ENCODE measurements around the gene LRMDA. TPM values are rescaled to one million over a fixed set of nuclear protein-coding genes. Genes with fewer than 3 reads are reported as not detected.

Gene LRMDA
- polyA plus RNA-seq, 1 donor (not counting 4 experiments of a cell fraction or from before 2014, with no cell fraction given): not detected

DNA sequence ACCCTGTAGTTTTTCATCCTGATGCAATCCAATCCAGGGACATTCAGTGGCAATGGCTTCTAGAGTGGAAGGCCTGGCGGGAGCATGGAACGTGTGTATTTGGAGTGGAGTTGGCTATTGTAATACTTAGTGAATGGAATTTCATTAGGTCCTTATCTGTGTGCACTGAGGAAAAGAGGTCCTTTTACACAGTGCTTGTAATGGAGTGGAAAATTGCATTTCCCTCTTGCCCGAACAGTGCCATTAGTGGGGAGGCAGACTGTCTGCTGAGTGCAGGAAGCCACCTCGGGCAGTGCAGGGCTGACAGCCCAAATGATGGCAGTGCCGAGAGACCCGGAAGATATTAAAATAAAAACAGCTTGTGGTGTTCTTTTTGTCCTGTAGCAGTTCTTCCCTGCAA, 786.6 kb downstream of the LRMDA start:
- Histone ChIP-seq H3K9me3 (ENCODE audit: control insufficient read depth, low read depth, low read length) (no peaks in the 10 kb centered on the region), H3K79me2 (ENCODE audit: control insufficient read depth, insufficient read depth, low read length) (no peaks in the 10 kb centered on the region), H3K9ac (ENCODE audit: control insufficient read depth, extremely low read depth, insufficient read depth, low read length) (no peak overlapping the region), H3K4me3 (ENCODE audit: control insufficient read depth in 2 of 3, extremely low read depth in 1 of 3, insufficient read depth in 2 of 3, low read depth in 1 of 3, low read length in 3 of 3) (no peak overlapping the region), H4K20me1 (ENCODE audit: control insufficient read depth, extremely low read depth, insufficient read depth, low read length) (no peaks in the 10 kb centered on the region), H3K27ac (ENCODE audit: control insufficient read depth, insufficient read depth, low read length) (no peak overlapping the region), H3K4me1 (ENCODE audit: control insufficient read depth, extremely low read depth, insufficient read depth, low read length) (no peaks in the 10 kb centered on the region), H3K9me1 (ENCODE audit: control insufficient read depth, extremely low read depth, insufficient read depth, low read length) (no peaks in the 10 kb centered on the region), H3K27me3 (ENCODE audit: control insufficient read depth, extremely low read depth, insufficient read depth, low read length) (no peaks in the 10 kb centered on the region), H3K4me2 (ENCODE audit: control insufficient read depth, extremely low read depth, insufficient read depth, low read depth, low read length) (no peak overlapping the region), H3K36me3 (ENCODE audit: control insufficient read depth in 2 of 2, extremely low read depth in 1 of 2, insufficient read depth in 2 of 2, low read length in 2 of 2) (no peaks in the 10 kb centered on the region), H2AFZ (ENCODE audit: control insufficient read depth, low read length) (no peak overlapping the region)
- DNase-seq (ENCODE audit: low read depth, low spot score) (no peak), FAIRE-seq (no peak)
- dilution Hi-C loops (cut with MboI; ENCODE audit: extremely low pct_ligation_motif_present, low sequenced_read_pairs): no loop called here
- TF ChIP-seq EZH2 (IDR thresholded peaks at IDR 0.05; ENCODE audit: low read length) (no peak), CTCF (optimal IDR thresholded peaks at IDR 0.05 in 1 of 3, IDR thresholded peaks at IDR 0.05 in 1 of 3, conservative IDR thresholded peaks at IDR 0.05 in 1 of 3; ENCODE audit: extremely low read depth in 1 of 3, insufficient read depth in 2 of 3, low read length in 3 of 3) (no peak)

DNA sequence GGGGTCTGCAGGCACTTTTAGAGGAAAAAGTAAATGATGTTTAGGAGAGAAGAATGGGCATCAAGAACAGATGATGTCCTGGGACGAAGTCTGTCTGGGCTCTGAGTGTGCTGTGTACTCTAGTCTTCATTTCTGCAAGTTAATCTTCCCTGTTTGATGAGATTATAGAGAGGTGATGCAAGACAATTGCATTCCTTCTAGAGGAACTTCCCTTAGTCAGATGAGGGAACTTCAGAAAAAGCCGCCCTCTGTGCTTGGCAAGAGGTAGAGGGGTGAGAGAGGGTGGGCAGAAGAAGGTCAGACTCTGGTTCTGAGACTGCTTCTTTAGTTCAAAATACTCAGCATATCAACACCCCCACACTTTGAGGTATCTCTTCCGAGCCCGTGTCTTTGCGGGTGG, 797.9 kb downstream of the LRMDA start:
- FAIRE-seq (no peak), DNase-seq (ENCODE audit: low read depth, low spot score) (no peak)
- Histone ChIP-seq H2AFZ (ENCODE audit: control insufficient read depth, low read length) (no peak overlapping the region), H3K9me3 (ENCODE audit: control insufficient read depth, low read depth, low read length) (no peaks in the 10 kb centered on the region), H3K27me3 (ENCODE audit: control insufficient read depth, extremely low read depth, insufficient read depth, low read length) (no peaks in the 10 kb centered on the region), H3K4me2 (ENCODE audit: control insufficient read depth, extremely low read depth, insufficient read depth, low read depth, low read length) (no peak overlapping the region), H4K20me1 (ENCODE audit: control insufficient read depth, extremely low read depth, insufficient read depth, low read length) (no peaks in the 10 kb centered on the region), H3K4me3 (ENCODE audit: control insufficient read depth in 2 of 3, extremely low read depth in 1 of 3, insufficient read depth in 2 of 3, low read depth in 1 of 3, low read length in 3 of 3) (no peak overlapping the region), H3K9ac (ENCODE audit: control insufficient read depth, extremely low read depth, insufficient read depth, low read length) (no peak overlapping the region), H3K27ac (ENCODE audit: control insufficient read depth, insufficient read depth, low read length) (no peak overlapping the region), H3K36me3 (ENCODE audit: control insufficient read depth in 2 of 2, extremely low read depth in 1 of 2, insufficient read depth in 2 of 2, low read length in 2 of 2) (no peaks in the 10 kb centered on the region), H3K4me1 (ENCODE audit: control insufficient read depth, extremely low read depth, insufficient read depth, low read length) (no peaks in the 10 kb centered on the region), H3K9me1 (ENCODE audit: control insufficient read depth, extremely low read depth, insufficient read depth, low read length) (no peaks in the 10 kb centered on the region), H3K79me2 (ENCODE audit: control insufficient read depth, insufficient read depth, low read length) (no peaks in the 10 kb centered on the region)
- TF ChIP-seq EZH2 (IDR thresholded peaks at IDR 0.05; ENCODE audit: low read length): no peak
- no peak for TF ChIP-seq CTCF (optimal IDR thresholded peaks at IDR 0.05 in 1 of 3, IDR thresholded peaks at IDR 0.05 in 1 of 3, conservative IDR thresholded peaks at IDR 0.05 in 1 of 3; ENCODE audit: extremely low read depth in 1 of 3, insufficient read depth in 2 of 3, low read length in 3 of 3)
- dilution Hi-C loops (cut with MboI; ENCODE audit: extremely low pct_ligation_motif_present, low sequenced_read_pairs): no loop called here

Measured in keratinocyte (primary cell).